Cardiac septum (tissue), 1 donor: ENCODE results near the gene SYCE3. TPM values are rescaled to one million over a fixed set of nuclear protein-coding genes. Genes with fewer than 3 reads are reported as not detected.

Experiments
- DNase-seq: peaks from one replicate; pipeline ENCODE4 v3.0.0-alpha.2; 2020; ENCODE audit warnings: low spot score
- intact Hi-C: fragments of 100-400 bp; cut with DNase I; formaldehyde crosslinking; loops from one replicate; pipeline ENCODE4 v1.14.0; 2022
- total RNA-seq: library from RNA; stranded (reverse); fragmentation: NEBNext Ultra II Directional; extraction: Animal tissue kit (Norgen Biotek cat#: 25700); gene quantifications from one replicate; pipeline ENCODE4 v1.2.1, GENCODE V29; 2021
- donor health status: DM: no; HTN: no; CAD: no.

The SYCE3 gene
- total RNA-seq, 1 donor from 2014 or later: not detected

- intact Hi-C loops: loop anchor here (10.0 kb wide), 1 partner anchor 263 kb away; the partner anchor contains the start of gene TUBGCP6
- peak; percentile 98 for DNase-seq
These were observed 54.5 kb downstream of the SYCE3 start, which contains the start of gene NCAPH2 for GRCh38 chr22:50507991-50508884. Gene NCAPH2, plus strand, starts transcription at chr22:50508224. Its CDS starts 114 bp downstream, at chr22:50508338.

- intact Hi-C loops: loop anchor here (10.0 kb wide), 1 partner anchor 263 kb away; the partner anchor contains the start of gene TUBGCP6
- peak; percentile 97 for DNase-seq
These were observed 55.2 kb downstream of the SYCE3 start, which contains the start of gene LMF2 for GRCh38 chr22:50507421-50507990. Gene LMF2, minus strand, starts transcription at chr22:50507702. Its CDS starts 27 bp downstream, at chr22:50507675.

GRCh38 chr22:50506611-50507420 lies 55.9 kb downstream of the SYCE3 start:
- intact Hi-C loops: loop anchor here (10.0 kb wide), 1 partner anchor 262 kb away; the partner anchor contains the start of gene TUBGCP6
- no peak for DNase-seq

- intact Hi-C loops: loop anchor here (10.0 kb wide), 1 partner anchor 261 kb away; the partner anchor contains the start of gene TUBGCP6
- DNase-seq: no peak
These were observed 56.7 kb downstream of the SYCE3 start for GRCh38 chr22:50505776-50506610.

- intact Hi-C loops: loop anchor here (10.0 kb wide), 1 partner anchor 261 kb away; the partner anchor contains the start of gene TUBGCP6
These were observed 57.4 kb downstream of the SYCE3 start for GRCh38 chr22:50505276-50505775.

GRCh38 chr22:50504369-50505211 lies 58.1 kb downstream of the SYCE3 start:
- no peak for DNase-seq
- intact Hi-C loops: loop anchor here (10.0 kb wide), 1 partner anchor 260 kb away; the partner anchor contains the start of gene TUBGCP6

More at GRCh38 chr22:50505276-50505775, 57.4 kb downstream of the SYCE3 start:
- DNase-seq: no peak

- intact Hi-C loops: loop anchor here (10.0 kb wide), 1 partner anchor 259 kb away; the partner anchor contains the start of gene TUBGCP6
- DNase-seq: no peak
These were observed 59.1 kb downstream of the SYCE3 start for GRCh38 chr22:50503475-50504145.

- DNase-seq: no peak
- intact Hi-C loops: loop anchor here (10.0 kb wide), 1 partner anchor 258 kb away; the partner anchor contains the start of gene TUBGCP6
These were observed 59.9 kb downstream of the SYCE3 start for GRCh38 chr22:50502628-50503474.

GRCh38 chr22:50502096-50502495 lies 60.6 kb downstream of the SYCE3 start:
- no peak for DNase-seq
- intact Hi-C loops: loop anchor here (10.0 kb wide), 1 partner anchor 257 kb away; the partner anchor contains the start of gene TUBGCP6

Other genes starting within 250 kb of the SYCE3 start
- 2.8 TPM for gene DENND6B, start 235.9 kb downstream of the SYCE3 start, total RNA-seq
- 37.1 TPM for gene PPP6R2, start 219.6 kb downstream of the SYCE3 start, total RNA-seq
- 63.5 TPM for gene SBF1, start 87.9 kb downstream of the SYCE3 start, total RNA-seq
- 0.13 TPM for gene ADM2, start 81.4 kb downstream of the SYCE3 start, total RNA-seq
- gene MIOX, start 76.1 kb downstream of the SYCE3 start, total RNA-seq: not detected
- gene LMF2, start 55.2 kb downstream of the SYCE3 start, total RNA-seq: 28.7 TPM
- gene NCAPH2, start 54.7 kb downstream of the SYCE3 start, total RNA-seq: 25.1 TPM
- 2.4 TPM for gene SCO2, start 37.3 kb downstream of the SYCE3 start, total RNA-seq
- gene TYMP, start 32.9 kb downstream of the SYCE3 start, total RNA-seq: 18.3 TPM
- 0.08 TPM for gene KLHDC7B, start 17.0 kb downstream of the SYCE3 start, total RNA-seq
- gene CPT1B, start 15.5 kb upstream of the SYCE3 start, total RNA-seq: 253 TPM
- 49.4 TPM for gene CHKB, start 19.9 kb upstream of the SYCE3 start, total RNA-seq
- gene MAPK8IP2, start 37.9 kb upstream of the SYCE3 start, total RNA-seq: 0.48 TPM
- 33.7 TPM for gene ARSA, start 65.2 kb upstream of the SYCE3 start, total RNA-seq
- 25.9 TPM for gene SHANK3, start 109.9 kb upstream of the SYCE3 start, total RNA-seq
- gene ACR, start 175.3 kb upstream of the SYCE3 start, total RNA-seq: 0.40 TPM
- 9.2 TPM for gene RABL2B, start 220.7 kb upstream of the SYCE3 start, total RNA-seq